GM19397 (cell line): ENCODE data around the gene TRIM49D2.
"Not testable (repeated sequence)": the region's sequence is repeated elsewhere in the genome, so short reads cannot be mapped to it uniquely, and the experiment has no call there.

Experiments used
- ATAC-seq: cut with Tn5 transposase; IDR thresholded peaks from one replicate; pipeline ENCODE4 v1.9.1; 2021; ENCODE audit warnings: mild to moderate bottlenecking, moderate library complexity; ENCODE audit not compliant: unreplicated experiment

TRIM49D2 gene, protein sequence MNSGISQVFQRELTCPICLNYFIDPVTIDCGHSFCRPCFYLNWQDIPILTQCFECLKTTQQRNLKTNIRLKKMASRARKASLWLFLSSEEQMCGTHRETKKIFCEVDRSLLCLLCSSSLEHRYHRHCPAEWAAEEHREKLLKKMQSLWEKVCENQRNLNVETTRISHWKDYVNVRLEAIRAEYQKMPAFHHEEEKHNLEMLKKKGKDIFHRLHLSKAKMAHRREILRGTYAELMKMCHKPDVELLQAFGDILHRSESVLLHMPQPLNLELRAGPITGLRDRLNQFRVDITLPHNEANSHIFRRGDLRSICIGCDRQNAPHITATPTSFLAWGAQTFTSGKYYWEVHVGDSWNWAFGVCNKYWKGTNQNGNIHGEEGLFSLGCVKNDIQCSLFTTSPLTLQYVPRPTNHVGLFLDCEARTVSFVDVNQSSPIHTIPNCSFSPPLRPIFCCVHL

DNA sequence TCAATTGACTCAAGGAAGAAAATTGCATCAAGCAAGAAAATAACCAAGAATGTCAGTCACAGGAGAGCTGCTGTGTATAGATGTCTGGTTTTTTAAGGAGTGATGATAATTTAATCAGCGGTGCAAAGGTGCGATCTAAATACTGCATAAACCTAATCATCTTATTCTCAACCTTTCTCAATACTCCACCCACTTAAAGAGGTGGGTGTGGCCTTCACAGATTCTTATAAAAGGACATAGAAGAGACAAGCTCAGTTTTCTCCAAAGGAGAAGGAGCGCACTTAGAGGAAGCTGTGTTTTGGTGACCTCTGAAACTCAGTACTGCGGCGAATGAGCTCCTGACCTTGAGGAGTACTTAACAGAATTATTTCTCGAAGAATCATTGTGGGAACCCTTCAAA is at the start of gene TRIM49D2:
Gene TRIM49D2, plus strand, starts transcription at position 301 of the 400 bp plus-strand sequence. CDS start 2,698 bp downstream, outside the sequence.
- not testable (repeated sequence) for ATAC-seq

DNA sequence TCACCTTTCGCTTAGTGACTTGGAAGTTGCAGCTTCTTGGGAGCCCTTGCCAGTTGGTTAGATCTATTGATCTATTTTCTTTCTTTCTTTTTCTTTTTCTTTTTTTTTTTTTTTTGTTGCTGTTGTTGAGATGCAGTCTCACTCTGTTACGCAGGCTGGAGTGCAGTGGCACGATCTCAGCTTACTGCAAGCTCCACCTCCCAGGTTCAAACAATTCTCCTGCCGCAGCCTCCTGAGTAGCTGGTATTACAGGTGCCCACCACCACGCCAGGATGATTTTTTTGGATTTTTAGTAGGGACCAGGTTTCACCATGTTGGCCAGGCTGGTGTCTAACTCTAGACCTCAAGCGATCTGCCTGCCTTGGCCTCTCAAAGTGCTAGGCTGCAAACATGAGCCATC is 46.4 kb upstream of the TRIM49D2 start:
- ATAC-seq, result not testable (repeated sequence)

GRCh38 chr11:89893245-89893644 is 30.6 kb upstream of the TRIM49D2 start:
- not testable (repeated sequence) for ATAC-seq

DNA sequence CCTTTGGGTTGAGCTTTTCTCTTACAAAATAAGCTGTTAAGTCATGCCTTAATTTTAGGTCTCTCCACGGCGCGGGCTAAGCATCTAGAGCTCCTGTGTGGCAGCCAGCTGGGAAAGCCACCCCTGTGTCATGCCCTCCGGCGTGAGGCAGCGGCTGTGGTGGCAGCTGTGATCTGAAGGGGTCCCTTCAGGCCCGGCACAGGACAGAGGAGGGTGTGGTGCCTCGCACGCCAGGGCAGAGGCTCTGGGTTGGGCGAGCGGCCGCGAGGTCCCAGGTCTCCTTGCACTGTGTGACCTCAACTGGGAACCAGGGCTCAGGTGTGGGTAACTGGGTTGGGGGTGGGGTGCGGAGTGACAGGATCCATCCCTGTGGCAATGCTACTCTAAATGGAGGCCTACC is 23.1 kb upstream of the TRIM49D2 start:
- not testable (repeated sequence) for ATAC-seq

- ATAC-seq, result no peak
These were observed 1.6 kb upstream of the TRIM49D2 start, which contains the start of gene TRIM49D1 for GRCh38 chr11:89922195-89922660. Gene TRIM49D1, minus strand, starts transcription at chr11:89922245. Its CDS starts 4,535 bp downstream, at chr11:89917710.

DNA sequence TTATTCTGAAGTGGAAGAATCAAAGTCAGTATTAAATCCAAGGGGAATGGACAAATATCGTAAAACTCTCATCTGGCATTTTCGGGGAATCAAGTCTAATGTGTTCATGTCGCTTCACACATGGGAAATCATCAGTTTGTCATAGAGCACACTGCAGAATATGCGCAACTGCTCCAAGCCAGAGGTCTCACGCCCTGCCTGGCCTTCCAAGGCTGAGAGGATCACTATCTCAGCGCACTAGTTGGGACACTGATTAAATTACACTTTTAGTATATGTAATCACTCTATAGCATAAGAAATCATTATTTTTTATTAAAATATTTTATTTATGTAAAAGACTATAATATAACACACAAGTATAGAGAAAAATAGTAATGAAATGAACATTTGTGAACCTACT is 37.0 kb downstream of the TRIM49D2 start:
- ATAC-seq, result not testable (repeated sequence)

DNA sequence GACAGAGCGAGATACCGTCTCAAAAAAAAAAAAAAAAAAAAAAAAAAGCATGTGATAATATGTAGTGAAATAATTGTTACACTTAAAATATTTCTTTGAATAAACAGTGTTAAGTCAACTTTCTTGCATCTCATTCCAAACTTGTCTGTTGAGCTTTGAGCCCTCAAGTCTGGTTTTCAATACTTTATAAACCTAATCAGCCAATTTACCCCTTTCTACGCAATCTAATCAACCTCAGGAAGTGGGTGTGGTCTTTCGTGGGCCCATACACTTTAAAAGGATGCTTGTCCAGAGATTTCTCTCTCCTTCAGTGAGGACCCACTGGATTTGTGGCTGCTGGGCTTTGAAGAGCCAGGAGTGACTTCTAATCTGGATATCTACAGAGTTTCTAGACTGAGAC is 41.9 kb downstream of the TRIM49D2 start, which contains the start of gene TRIM64:
Gene TRIM64, plus strand, starts transcription at position 301 of the 400 bp plus-strand sequence. CDS start 2,467 bp downstream, outside the sequence.
- ATAC-seq, result not testable (repeated sequence)
